Pancreas (tissue), 10 donors: ENCODE results near the gene MARVELD1. TPM values are rescaled to one million over a fixed set of nuclear protein-coding genes. Genes with fewer than 3 reads are reported as not detected.

ENCODE experiments used
- ATAC-seq, 4 donors: fragments of 200-7000 bp; cut with Tn5 transposase; one replicate each; pipeline versions ENCODE4 v1.8.0 to v1.9.1; 2020; ENCODE audit warnings: mild to moderate bottlenecking in 4 of 4, moderate library complexity in 4 of 4
- DNase-seq, 6 donors: peaks; one replicate each; pipeline ENCODE4 v3.0.0-alpha.2; 2020
- FAIRE-seq: peaks from 2 replicates; lab custom pipeline; 2012; peaks lifted over from hg19 to GRCh38; lab: Jason Lieb, UNC
- H3K27ac ChIP-seq, 4 donors: fragments of 200-600 bp; sonication (generic); 1 replicate in 3 of 4; 2 replicates in 1 of 4; pipeline versions ENCODE4 v1.5.0 to v1.8.0; 2020
- H3K27me3 ChIP-seq, 4 donors: fragments of 200-600 bp; one replicate each; pipeline ENCODE4 v1.8.0; 2021
- H3K36me3 ChIP-seq, 3 donors: fragments of 200-600 bp; sonication (generic) in 1 of 3; one replicate each; pipeline versions ENCODE4 v1.5.0 to v1.8.0; 2020 to 2021
- H3K4me1 ChIP-seq, 3 donors: fragments of 200-600 bp; one replicate each; pipeline ENCODE4 v1.8.0; 2021
- H3K4me3 ChIP-seq, 4 donors: fragments of 200-600 bp; sonication (generic) in 2 of 4; one replicate each; pipeline versions ENCODE4 v1.5.0 to v1.8.0; 2020 to 2021
- H3K9me3 ChIP-seq, 4 donors: fragments of 200-600 bp; one replicate each; pipeline ENCODE4 v1.8.0; 2021
- WGBS, 2 donors: extraction: QIAGEN DNeasy Blood & Tissue Kit; methylation state at CpG; one replicate each; pipeline ENCODE4 v1.1.7; 2013; 5-methylcytosine and 5-hydroxymethylcytosine counted together
- intact Hi-C, 3 donors: fragments of 100-400 bp; cut with DNase I; formaldehyde crosslinking; loops; one replicate each; pipeline versions ENCODE4 v1.11.1 to v1.14.2; 2022
- polyA plus RNA-seq, 2 donors: library from polyadenylated mRNA; stranded (reverse); fragments of 200-250 nt; gene quantifications; one replicate each; pipeline ENCODE4 v1.2.3, GENCODE V29; 2013
- total RNA-seq, 6 donors: library from RNA; stranded (reverse); fragmentation: NEBNext Ultra II Directional in 4 of 6; extraction: Animal tissue kit (Norgen Biotek cat#: 25700) in 4 of 6; gene quantifications; one replicate each; pipeline versions ENCODE4 v1.2.1 to v1.2.4, GENCODE V29; 2021 to 2023
- TF ChIP-seq, protein P1 (sequence below), 4 donors: fragments of 200-600 bp; sonication (generic) in 3 of 4; IDR thresholded peaks; one replicate each; pipeline versions ENCODE4 v1.5.0 to v1.8.0; 2021; ENCODE audit warnings: antibody characterized with exemption in 4 of 4
- donor health status: healthy with polysubstance abuse.
- donor health status: DM: no; HTN: no; CAD: no; lungs with moderate emphysema.
- donor health status: DM: no; HTN: no; CAD: no.
- donor health status: control.
- donor health status: control.
- donor health status: Bipolar disorder and iron deficiency.
- donor health status: DM: yes; HTN: yes; CAD: no.
- donor health status: DM: no; HTN: no; CAD: no.
- donor health status: DM: no; HTN: no; CAD: no.
- donor health status: DM: yes; HTN: yes; CAD: no.

Gene MARVELD1
- total RNA-seq: 10 to 100 TPM in 1 of 6 donors, 1 to 10 TPM in 5; 1.8 to 11.8 (median 3.6) TPM
- polyA plus RNA-seq: 1 to 10 TPM; 3.8 to 7.1 TPM

DNA sequence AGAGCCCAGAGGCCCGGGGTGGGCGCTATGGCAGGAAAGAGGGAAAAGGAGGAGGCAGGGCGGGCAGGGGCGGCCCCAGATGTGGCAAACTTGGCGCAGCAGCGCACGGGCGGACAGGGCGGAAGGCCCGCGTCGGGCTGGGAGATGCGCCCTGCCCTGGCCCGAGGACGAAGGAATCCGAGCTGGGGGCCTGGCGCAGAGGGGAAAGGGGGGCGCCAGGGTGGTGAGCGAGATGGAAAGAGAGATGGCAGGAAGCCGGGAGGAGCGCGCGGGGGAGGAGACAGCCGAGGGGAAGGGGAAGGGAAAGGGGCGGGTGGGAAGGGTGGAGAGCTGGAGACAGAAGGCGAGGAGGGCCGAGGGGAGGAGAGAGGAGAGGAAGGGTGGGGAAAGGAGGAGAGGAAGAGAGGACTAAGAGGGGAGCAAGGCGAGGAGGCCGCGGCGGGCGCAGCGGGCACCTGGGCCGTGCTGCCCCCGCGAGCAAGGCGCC, at the start of gene MARVELD1:
TSS of gene MARVELD1 (plus strand) at position 392 of the 487 bp plus-strand sequence. CDS start 147 bp downstream, outside the sequence.
- Histone ChIP-seq H3K4me1 (peaks cover 0 to 4% (median 0%) of the 10 kb centered on the region in 3 donors), H3K9me3 (no peaks in the 10 kb centered on the region), H3K36me3 (no peaks in the 10 kb centered on the region), H3K27ac (peak within 1 kb of the TSS; percentile 49 to 81 (median 73)), H3K27me3 (no peaks in the 10 kb centered on the region), H3K4me3 (peak within 1 kb of the TSS; percentile 32 to 68 (median 54))
- ATAC-seq (peak in 1 of 4 donors; percentile 15), FAIRE-seq (no peak), DNase-seq (peak in 5 of 6 donors; percentile 30 to 69 (median 56))
- TF ChIP-seq, protein P1, sequence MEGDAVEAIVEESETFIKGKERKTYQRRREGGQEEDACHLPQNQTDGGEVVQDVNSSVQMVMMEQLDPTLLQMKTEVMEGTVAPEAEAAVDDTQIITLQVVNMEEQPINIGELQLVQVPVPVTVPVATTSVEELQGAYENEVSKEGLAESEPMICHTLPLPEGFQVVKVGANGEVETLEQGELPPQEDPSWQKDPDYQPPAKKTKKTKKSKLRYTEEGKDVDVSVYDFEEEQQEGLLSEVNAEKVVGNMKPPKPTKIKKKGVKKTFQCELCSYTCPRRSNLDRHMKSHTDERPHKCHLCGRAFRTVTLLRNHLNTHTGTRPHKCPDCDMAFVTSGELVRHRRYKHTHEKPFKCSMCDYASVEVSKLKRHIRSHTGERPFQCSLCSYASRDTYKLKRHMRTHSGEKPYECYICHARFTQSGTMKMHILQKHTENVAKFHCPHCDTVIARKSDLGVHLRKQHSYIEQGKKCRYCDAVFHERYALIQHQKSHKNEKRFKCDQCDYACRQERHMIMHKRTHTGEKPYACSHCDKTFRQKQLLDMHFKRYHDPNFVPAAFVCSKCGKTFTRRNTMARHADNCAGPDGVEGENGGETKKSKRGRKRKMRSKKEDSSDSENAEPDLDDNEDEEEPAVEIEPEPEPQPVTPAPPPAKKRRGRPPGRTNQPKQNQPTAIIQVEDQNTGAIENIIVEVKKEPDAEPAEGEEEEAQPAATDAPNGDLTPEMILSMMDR (IDR thresholded peaks at IDR 0.05): no peak
- 24 to 34% methylated on average over 26 to 37 of the region's 37 CpGs for WGBS, 2 donors
- intact Hi-C loops: no loop called here

DNA sequence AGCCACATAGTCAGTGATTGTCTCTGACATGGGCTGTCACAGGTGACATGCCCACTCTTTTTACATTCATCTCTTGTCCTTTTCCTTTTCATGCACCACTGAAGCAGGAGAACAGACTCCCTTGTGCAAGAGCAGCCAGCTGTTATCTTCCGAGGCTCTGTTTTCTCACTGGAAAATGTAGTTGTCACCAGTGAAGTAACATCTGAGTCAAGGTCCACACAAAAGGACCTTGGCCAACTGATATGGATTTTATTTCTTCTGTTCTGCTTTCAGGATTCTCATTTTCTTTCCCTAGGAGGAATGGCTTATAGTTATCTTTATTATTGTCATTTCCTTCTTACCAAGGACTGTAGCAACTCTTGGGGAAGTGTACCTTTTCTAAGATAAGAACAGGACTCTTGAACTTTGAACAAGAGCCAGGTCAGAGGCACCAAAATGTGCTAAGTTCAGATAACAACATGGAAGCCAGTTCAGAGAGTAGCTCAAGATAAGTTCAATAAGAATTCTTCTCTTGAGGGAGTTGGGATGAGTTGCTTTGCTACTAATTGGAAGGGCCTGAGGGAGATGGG, 49.2 kb upstream of the MARVELD1 start:
- Histone ChIP-seq H3K9me3 (no peaks in the 10 kb centered on the region), H3K4me1 (peaks cover 0 to 9% (median 6%) of the 10 kb centered on the region in 3 donors), H3K27ac (peak overlapping the region in 1 of 4 donors; percentile 11), H3K36me3 (peaks cover 0 to 6% (median 0%) of the 10 kb centered on the region in 3 donors), H3K4me3 (no peak overlapping the region), H3K27me3 (no peaks in the 10 kb centered on the region)
- ATAC-seq (peak; percentile 69 to 90 (median 83)), FAIRE-seq (no peak), DNase-seq (no peak)
- TF ChIP-seq, protein P1 (IDR thresholded peaks at IDR 0.05): no peak
- intact Hi-C loops: no loop called here
- 33 to 38% methylated on average over 1 of the region's 1 CpG for WGBS, 2 donors

DNA sequence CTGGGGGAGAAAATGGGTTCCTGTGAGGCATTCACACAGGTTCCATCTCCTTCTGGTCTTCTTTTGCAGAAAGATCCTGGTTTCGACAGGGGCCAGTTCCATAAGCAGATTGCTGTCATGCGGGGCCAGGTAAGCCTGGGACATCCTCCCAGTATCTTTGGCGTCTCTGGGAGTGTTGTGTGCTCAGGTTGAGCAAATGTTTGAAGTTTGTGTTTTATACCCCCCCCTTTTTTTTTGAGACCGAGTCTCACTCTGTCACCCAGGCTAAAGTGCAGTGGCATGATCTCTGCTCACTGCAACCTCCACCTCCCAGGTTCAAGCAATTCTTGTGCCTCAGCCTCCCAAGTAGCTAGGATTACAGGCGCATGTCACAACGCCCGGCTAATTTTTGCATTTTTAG, 46.5 kb upstream of the MARVELD1 start:
- no peaks in the 10 kb centered on the region for H3K9me3 ChIP-seq
- no peak for FAIRE-seq
- no peaks in the 10 kb centered on the region for H3K27me3 ChIP-seq
- ATAC-seq: no peak
- peaks cover 0 to 6% (median 0%) of the 10 kb centered on the region in 3 donors for H3K36me3 ChIP-seq
- DNase-seq: no peak
- WGBS, 2 donors: 90% methylated on average over 7 of the region's 7 CpGs
- H3K27ac ChIP-seq: no peak overlapping the region
- intact Hi-C loops: no loop called here
- H3K4me3 ChIP-seq: no peak overlapping the region
- peaks cover 0 to 9% (median 6%) of the 10 kb centered on the region in 3 donors for H3K4me1 ChIP-seq
- TF ChIP-seq, protein P1 (IDR thresholded peaks at IDR 0.05): no peak

DNA sequence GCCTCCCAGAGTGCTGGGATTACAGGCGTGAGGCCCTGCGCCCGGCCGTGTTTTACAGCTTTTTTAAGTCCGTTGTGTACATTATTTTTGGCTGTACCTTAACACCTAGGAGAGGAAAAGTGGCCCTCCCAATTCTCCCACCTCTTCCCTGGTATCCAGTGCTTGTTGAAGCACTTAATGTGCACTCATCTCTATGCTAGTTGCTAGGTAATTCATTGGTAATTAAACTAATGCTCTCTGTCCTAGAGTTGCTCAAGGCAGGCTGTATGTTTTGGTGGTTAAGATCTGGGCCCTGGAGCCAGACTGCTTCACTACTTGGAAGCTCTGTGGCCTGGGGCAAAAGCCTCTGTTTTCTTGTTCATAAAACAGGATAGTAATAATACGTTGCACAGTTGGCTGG, 46.1 kb upstream of the MARVELD1 start:
- DNase-seq (no peak), ATAC-seq (peak in 2 of 4 donors; percentile 52 to 55), FAIRE-seq (no peak)
- TF ChIP-seq, protein P1 (IDR thresholded peaks at IDR 0.05): no peak
- peaks cover 0 to 9% (median 6%) of the 10 kb centered on the region in 3 donors for H3K4me1 ChIP-seq
- H3K27ac ChIP-seq: no peak overlapping the region
- H3K27me3 ChIP-seq: no peaks in the 10 kb centered on the region
- 73 to 76% methylated on average over 6 of the region's 6 CpGs for WGBS, 2 donors
- no peaks in the 10 kb centered on the region for H3K9me3 ChIP-seq
- H3K36me3 ChIP-seq: peaks cover 0 to 6% (median 0%) of the 10 kb centered on the region in 3 donors
- no peak overlapping the region for H3K4me3 ChIP-seq
- intact Hi-C loops: no loop called here

DNA sequence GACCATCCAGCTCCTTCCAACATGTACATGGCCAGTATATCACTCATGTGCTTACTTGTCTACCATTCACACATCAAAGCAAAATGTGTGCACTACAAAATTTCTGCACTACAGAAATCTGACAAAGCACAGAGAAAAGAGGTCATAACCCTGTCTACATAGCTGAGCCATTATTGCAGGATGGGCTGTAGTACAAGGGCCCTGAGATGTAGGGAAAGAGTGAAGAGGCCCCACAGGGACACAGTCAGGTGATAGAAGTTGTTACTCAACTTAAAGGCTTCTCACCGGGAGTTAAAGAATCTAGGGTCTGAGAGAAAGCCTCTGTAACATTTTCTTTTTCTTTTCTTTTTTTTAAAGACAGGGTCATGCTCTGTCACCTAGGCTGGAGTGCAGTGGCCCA, 44.0 kb upstream of the MARVELD1 start:
- H3K4me1 ChIP-seq: peaks cover 0 to 4% (median 0%) of the 10 kb centered on the region in 3 donors
- no peak overlapping the region for H3K4me3 ChIP-seq
- DNase-seq: no peak
- intact Hi-C loops: no loop called here
- peaks cover 0 to 16% (median 0%) of the 10 kb centered on the region in 3 donors for H3K36me3 ChIP-seq
- TF ChIP-seq, protein P1 (IDR thresholded peaks at IDR 0.05): no peak
- no peaks in the 10 kb centered on the region for H3K27me3 ChIP-seq
- ATAC-seq: no peak
- no peak for FAIRE-seq
- 91 to 96% methylated on average over 1 of the region's 1 CpG for WGBS, 2 donors
- H3K27ac ChIP-seq: no peak overlapping the region
- H3K9me3 ChIP-seq: no peaks in the 10 kb centered on the region
